Muscle layer of colon (tissue), 2 donors: Measurements from ENCODE around the gene MORF4L1.
A peak's percentile ranks its signal among the peaks of the same experiment; 100 is the strongest.
"Not testable (repeated sequence)": the region's sequence is repeated elsewhere in the genome, so short reads cannot be mapped to it uniquely, and the experiment has no call there.

Source experiments
- H3K27ac ChIP-seq: one replicate; pipeline ENCODE4 v1.7.0; 2013; ENCODE audit warnings: low read depth, mild to moderate bottlenecking, low read length, moderate library complexity
- H3K27me3 ChIP-seq, 2 donors: one replicate each; pipeline ENCODE4 v1.7.0; 2013; ENCODE audit warnings: low read length in 2 of 2, mild to moderate bottlenecking in 2 of 2; ENCODE audit not compliant: insufficient read depth in 2 of 2, control insufficient read depth in 1 of 2
- H3K36me3 ChIP-seq: one replicate; pipeline ENCODE4 v1.7.0; 2013; ENCODE audit warnings: mild to moderate bottlenecking, low read length; ENCODE audit not compliant: insufficient read depth
- H3K4me1 ChIP-seq: one replicate; pipeline ENCODE4 v1.7.0; 2013; ENCODE audit warnings: mild to moderate bottlenecking, low read length; ENCODE audit not compliant: insufficient read depth
- H3K4me3 ChIP-seq, 2 donors: one replicate each; pipeline ENCODE4 v1.7.0; 2013; ENCODE audit warnings: low read length in 2 of 2, low read depth in 1 of 2, mild to moderate bottlenecking in 1 of 2, moderate library complexity in 1 of 2
- H3K9ac ChIP-seq: one replicate; pipeline ENCODE4 v1.7.0; 2013; ENCODE audit warnings: low read length
- H3K9me3 ChIP-seq: one replicate; pipeline ENCODE4 v1.7.0; 2013; ENCODE audit warnings: mild to moderate bottlenecking, low read length
- donor health status: abdominal sarcoma.
- donor health status: Adenocarcinoma of cecum.

Gene MORF4L1

DNA sequence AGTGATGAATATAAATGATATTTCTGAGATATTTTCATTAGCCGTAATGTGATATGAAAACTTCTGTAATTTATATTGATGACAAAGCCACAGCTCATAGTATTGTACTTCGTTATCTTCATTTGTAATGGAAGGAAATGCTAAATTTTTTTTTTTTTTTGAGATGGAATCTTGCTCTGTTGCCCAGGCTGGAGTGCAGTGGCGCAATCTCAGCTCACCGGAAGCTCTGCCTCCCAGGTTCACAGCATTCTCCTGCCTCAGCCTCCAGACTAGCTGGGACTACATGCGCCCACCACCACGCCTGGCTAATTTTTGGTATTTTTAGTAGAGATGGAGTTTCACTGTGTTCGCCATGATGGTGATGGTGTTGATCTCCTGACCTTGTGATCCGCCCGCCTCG, 7.1 kb upstream of the MORF4L1 start:
- H3K27me3 ChIP-seq, H3K4me3 ChIP-seq, H3K9me3 ChIP-seq, H3K36me3 ChIP-seq, H3K9ac ChIP-seq, H3K4me1 ChIP-seq, H3K27ac ChIP-seq: not testable (repeated sequence)

DNA sequence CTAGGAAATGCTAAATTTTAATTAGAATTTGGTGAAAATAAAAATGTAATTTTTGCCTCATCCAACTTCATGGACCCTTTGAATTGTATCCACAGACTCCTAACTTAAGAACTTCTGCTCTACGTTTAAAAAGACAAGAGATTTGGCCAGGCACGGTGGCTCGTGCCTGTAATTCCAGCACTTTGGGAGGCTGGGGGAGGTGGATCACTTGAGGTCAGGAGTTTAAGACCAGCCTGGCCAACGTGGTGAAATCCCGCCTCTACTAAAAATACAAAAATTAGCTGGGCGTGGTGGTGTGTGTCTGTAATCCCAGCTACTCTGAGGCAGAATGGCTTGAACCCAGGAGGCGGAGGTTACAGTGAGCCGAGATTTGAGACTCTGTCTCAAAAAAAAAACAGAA, 6.7 kb upstream of the MORF4L1 start:
- not testable (repeated sequence) for H3K27ac ChIP-seq, H3K36me3 ChIP-seq, H3K27me3 ChIP-seq, H3K9me3 ChIP-seq, H3K4me1 ChIP-seq, H3K9ac ChIP-seq, H3K4me3 ChIP-seq

DNA sequence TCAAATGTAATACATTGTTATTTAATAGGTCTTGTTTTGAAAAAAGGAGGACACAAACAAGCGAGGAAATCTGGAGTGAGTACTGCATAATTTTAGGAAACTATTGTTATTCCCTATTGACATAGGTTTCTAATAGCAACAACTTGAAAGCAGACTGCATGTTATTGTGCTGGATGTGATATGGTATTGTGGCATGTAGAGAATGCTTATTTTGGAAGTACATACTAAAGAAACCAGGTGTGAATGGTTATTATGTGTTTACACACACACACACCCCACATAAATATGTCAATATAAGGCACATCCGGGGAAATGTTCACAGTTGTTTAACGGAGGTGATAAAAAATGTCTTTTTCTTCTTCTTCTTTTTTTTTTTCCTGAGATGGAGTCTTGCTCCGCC, 5.9 kb upstream of the MORF4L1 start:
- no peaks in the 10 kb centered on the region for H3K27me3 ChIP-seq
- no peak overlapping the region for H3K9ac ChIP-seq
- H3K27ac ChIP-seq, result no peak overlapping the region
- no peaks in the 10 kb centered on the region for H3K4me1 ChIP-seq
- no peaks in the 10 kb centered on the region for H3K36me3 ChIP-seq
- H3K9me3 ChIP-seq, result no peaks in the 10 kb centered on the region
- H3K4me3 ChIP-seq, result no peak overlapping the region

DNA sequence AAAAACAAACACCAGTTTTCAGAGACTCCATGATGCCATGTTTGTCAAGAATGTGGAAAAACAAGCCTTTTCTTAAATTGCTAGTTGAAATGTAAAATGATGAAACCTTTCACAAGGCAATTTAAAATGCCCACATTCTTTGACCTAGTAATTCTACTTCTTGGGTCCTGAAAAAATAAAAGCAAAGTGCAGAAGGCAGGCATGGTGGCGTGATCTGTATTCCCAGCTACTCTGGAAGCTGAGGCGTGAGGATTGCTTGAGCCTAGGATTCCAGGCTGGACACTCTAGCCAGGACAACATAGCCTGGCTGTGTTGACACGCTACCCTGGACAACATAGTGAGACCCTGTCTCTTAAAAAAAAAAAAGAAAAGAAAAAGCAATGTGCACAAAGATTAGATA, 4.3 kb upstream of the MORF4L1 start:
- Histone ChIP-seq H3K4me3 (no peak overlapping the region), H3K36me3 (no peaks in the 10 kb centered on the region), H3K27ac (no peak overlapping the region), H3K4me1 (peaks cover 5% of the 10 kb centered on the region), H3K9ac (no peak overlapping the region), H3K9me3 (no peaks in the 10 kb centered on the region), H3K27me3 (no peaks in the 10 kb centered on the region)

DNA sequence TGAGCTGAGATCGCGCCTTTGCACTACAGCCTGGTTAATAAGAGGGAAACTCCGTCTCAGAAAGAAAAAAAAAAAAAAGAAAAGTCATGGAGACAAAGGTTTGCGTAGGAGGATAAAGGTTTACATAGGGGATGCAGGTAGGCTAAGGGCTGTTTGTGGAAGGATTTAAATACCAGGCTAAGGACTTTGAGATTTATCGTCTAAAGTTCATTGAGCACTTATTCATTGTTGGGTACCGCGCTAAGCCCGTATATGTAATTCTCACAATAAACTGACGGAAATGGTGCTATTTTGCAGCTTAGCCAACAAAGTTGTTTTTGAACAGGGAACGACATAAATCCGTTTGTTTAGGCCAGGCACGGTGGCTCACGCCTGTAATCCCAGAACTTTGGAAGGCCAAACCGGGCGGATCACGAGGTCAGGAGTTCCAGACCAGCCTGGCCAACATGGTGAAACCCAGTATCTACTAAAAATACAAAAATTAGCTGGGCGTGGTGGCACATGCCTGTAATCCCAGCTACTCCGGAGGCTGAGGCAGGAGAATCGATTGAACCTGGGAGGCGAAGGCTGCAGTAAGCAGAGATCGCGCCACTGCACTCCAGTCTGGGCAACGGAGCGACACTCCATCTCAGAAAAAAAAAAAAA, 1.1 kb upstream of the MORF4L1 start:
- H3K36me3 ChIP-seq, H3K9me3 ChIP-seq, H3K9ac ChIP-seq, H3K27ac ChIP-seq, H3K27me3 ChIP-seq: not testable (repeated sequence)
- peak overlapping the region in 1 of 2 donors; percentile 91 for H3K4me3 ChIP-seq
- peaks cover 21% of the 10 kb centered on the region for H3K4me1 ChIP-seq

DNA sequence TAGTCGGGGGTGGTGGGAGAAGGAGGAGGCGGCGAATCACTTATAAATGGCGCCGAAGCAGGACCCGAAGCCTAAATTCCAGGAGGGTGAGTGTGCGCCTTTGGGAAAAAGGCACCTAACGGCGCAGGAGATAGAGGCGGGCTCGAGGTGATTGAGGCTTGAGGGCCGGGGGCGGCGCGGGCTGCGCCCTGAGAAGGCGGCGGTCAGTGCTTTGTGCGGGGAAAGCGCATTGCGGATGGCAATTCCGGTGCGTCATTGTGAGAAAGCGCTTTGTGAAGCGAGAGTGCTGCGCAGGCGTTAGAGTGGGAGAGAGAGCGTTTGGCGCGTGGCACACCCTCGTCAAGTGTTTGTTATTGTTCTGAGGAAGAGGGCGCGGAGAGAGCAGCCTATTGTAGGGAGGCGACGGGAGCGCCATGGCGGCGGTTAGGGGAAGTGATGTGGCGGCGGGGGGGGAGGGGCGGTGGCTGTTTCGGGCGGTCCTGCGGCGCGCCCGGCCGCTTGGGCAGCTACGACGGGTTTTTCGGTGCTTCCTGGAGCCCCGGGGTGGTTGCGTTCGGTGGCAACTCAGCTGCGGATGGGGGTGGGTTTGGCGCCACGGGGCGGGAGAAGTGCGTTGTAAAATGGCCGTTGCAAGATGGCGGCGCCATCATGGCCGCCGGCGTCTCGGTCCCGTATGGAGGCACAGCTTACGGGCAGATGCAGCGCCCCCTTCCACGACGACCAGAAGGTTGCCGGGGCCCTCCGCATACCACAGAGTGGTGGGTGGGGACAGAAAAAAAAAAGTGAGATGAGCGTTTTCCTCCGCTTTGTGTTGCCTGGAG, 492 bp downstream of the MORF4L1 start:
- peak overlapping the region; percentile 94 for H3K27ac ChIP-seq
- H3K9me3 ChIP-seq, result no peaks in the 10 kb centered on the region
- H3K27me3 ChIP-seq, result no peaks in the 10 kb centered on the region
- peak overlapping the region; percentile 66 to 77 for H3K4me3 ChIP-seq
- peaks cover 32% of the 10 kb centered on the region for H3K4me1 ChIP-seq
- no peaks in the 10 kb centered on the region for H3K36me3 ChIP-seq
- peak overlapping the region; percentile 96 for H3K9ac ChIP-seq

DNA sequence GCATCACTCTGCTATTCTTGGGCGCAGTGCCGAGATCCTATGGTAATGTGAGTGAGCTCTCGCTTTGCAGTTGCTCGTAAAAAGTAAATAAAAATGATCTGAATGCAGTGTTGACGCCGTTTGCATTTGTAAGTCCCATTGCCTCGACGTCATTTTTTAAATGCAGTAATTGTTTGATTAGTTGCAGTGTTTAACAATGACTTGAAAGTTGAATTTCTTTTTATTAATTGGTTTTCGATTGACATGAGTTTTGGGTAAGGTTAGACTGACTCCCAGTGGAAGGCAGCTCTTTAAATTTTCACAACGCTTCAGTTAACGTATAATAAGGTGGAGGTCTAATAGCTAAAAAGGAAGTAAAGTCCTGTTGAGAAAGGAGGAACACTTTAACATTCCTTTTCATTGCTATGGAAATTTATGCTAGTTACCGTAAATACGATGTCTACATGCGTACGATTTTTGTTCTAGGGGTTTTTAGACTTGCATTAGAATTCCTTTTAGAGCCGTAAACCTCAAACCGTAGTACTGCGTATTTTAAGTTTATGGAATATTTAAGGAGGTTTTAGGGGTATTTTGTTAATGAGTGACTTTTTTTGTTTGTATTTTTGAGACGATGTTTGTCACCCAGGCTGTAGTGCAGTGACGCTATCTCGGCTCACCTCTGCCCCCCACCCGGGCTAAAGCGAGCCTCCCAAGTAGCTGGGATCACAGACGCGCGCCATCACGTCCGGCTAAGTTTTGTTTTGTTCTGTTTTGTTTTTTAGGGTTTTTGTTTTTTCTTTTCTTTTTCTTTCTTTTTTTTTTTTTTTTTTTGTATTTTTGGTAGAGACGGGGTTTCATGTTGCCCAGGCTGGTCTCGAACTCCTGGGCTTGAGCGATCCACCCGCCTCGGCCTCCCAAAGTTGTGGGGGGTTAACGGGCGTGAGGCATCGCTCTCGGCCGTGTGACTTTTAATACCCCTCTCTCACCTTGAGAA, 1.4 kb downstream of the MORF4L1 start:
- Histone ChIP-seq H3K27me3 (no peaks in the 10 kb centered on the region), H3K9ac (peak overlapping the region; percentile 80), H3K4me1 (peaks cover 32% of the 10 kb centered on the region), H3K4me3 (peak overlapping the region; percentile 66 to 77), H3K36me3 (no peaks in the 10 kb centered on the region), H3K9me3 (no peaks in the 10 kb centered on the region), H3K27ac (peak overlapping the region; percentile 94)

DNA sequence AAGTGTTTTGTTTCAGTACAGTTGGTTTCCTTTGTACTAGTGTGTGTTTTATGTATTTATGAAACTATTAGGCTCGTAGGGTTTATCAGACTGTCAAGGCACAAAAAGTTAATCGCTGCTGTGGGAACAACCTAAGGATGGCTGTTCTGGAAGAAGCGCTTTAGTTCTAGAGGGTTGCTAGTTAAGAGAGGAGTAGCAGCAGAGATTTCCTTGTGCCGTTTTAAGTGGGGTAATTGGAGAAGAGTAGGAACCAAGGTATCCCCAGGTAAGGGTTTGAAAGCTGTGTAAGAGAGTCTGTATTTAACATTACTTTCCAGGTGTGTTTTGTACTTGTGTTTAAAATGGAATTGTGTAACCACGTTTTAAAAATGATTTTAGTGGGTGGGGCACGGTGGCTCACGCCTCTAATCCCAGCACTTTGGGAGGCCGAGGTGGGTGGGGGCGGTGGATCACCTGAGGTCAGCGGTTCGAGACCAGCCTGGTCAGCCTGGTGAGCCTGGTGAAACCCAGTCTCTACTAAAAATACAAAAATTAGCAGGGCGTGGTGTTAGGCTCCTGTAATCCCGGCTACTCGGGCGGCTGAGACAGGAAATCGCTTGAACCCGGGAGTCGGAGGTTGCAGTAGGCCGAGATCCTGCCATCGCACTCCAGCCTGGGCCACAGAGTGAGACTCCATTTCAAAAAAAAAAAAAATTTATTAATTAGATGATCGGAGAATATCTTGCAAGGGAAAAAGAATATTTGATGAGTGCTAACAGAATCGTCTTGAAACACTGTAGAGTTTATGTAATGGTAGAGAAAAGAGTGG, 2.6 kb downstream of the MORF4L1 start:
- Histone ChIP-seq H3K4me1 (peaks cover 40% of the 10 kb centered on the region), H3K9ac (no peak overlapping the region), H3K27ac (no peak overlapping the region), H3K4me3 (peak overlapping the region in 1 of 2 donors; percentile 77), H3K27me3 (no peaks in the 10 kb centered on the region), H3K36me3 (no peaks in the 10 kb centered on the region), H3K9me3 (no peaks in the 10 kb centered on the region)

DNA sequence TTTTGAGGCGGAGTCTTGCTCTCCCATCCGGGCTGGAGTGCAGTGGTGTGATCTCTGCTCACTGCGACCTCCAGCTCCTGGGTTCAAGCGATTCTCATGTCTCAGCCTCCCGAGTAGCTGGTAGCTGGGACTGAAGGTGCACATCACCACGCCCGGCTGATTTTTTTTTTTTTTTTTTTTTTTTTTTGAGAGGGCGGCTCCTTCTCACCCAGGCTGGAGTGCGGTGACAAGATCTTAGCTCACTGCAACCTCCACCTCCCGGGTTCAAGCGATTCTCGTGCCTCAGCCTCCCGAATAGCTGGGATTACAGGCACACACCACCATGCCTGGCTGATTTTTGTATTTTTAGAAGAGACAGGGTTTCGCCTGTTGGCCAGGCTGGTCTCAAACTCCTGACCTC, 4.3 kb downstream of the MORF4L1 start:
- H3K27me3 ChIP-seq, H3K4me3 ChIP-seq, H3K9me3 ChIP-seq, H3K9ac ChIP-seq, H3K27ac ChIP-seq: not testable (repeated sequence)
- Histone ChIP-seq H3K36me3 (peaks cover 14% of the 10 kb centered on the region), H3K4me1 (peaks cover 45% of the 10 kb centered on the region)

DNA sequence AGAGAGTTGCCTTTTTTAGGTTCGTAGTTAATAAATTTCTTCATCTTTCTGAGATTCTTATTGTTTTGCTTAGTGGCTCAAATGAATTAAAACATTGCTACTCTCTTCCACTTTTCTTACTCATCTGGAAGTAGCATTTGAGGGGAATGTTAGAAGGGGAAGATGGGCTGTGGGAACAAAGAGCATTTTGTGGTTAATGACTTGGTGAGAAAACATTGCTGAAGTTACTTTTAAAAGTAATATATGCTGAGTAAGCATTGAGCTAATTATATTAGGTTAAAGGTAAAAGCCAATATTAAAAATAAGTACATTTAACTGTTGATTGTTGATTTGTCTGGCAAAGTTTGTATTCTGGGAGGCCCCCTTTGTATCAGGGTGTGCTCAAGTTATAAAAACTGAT, 5.7 kb downstream of the MORF4L1 start:
- Histone ChIP-seq H3K27me3 (no peaks in the 10 kb centered on the region), H3K27ac (no peak overlapping the region), H3K9me3 (no peaks in the 10 kb centered on the region), H3K4me1 (peaks cover 44% of the 10 kb centered on the region), H3K36me3 (peaks cover 25% of the 10 kb centered on the region), H3K9ac (no peak overlapping the region), H3K4me3 (no peak overlapping the region)
